BE2C (cell line): Measurements from ENCODE around the gene IFNAR1.

Source experiments
- DNase-seq: peaks from one replicate; pipeline ENCODE4 v3.0.0-alpha.2; 2020
- H3K27me3 ChIP-seq: fragments of 250-450 bp; sonication (Bioruptor Pico); 2 replicates; pipeline ENCODE4 v1.5.1; 2020; ENCODE audit warnings: mild to moderate bottlenecking
- H3K36me3 ChIP-seq: fragments of 250-450 bp; sonication (Bioruptor Pico); 2 replicates; pipeline ENCODE4 v1.5.1; 2020; ENCODE audit warnings: mild to moderate bottlenecking
- H3K4me1 ChIP-seq: fragments of 250-450 bp; sonication (Bioruptor Pico); 2 replicates; pipeline ENCODE4 v1.5.1; 2020
- H3K4me3 ChIP-seq: 2 replicates; pipeline ENCODE4 v1.5.1; 2011; ENCODE audit warnings: low read depth, low read length
- H3K9me3 ChIP-seq: fragments of 250-450 bp; sonication (Bioruptor Pico); 2 replicates; pipeline ENCODE4 v1.5.1; 2020
- CTCF ChIP-seq: IDR thresholded peaks from 2 replicates; pipeline ENCODE4 v1.5.1; 2012; ENCODE audit warnings: mild to moderate bottlenecking, low read depth, low read length

Gene IFNAR1

GRCh38 chr21:33387294-33387693 is 62.5 kb downstream of the IFNAR1 start:
- H3K4me1 ChIP-seq = no peaks in the 10 kb centered on the region
- H3K4me3 ChIP-seq = no peak overlapping the region
- no peak for DNase-seq
- no peaks in the 10 kb centered on the region for H3K36me3 ChIP-seq
- no peaks in the 10 kb centered on the region for H3K27me3 ChIP-seq
- no peaks in the 10 kb centered on the region for H3K9me3 ChIP-seq
- no peak for TF ChIP-seq CTCF

GRCh38 chr21:33388188-33388587 is 63.4 kb downstream of the IFNAR1 start:
- TF ChIP-seq CTCF = no peak

GRCh38 chr21:33390479-33390878 is 65.7 kb downstream of the IFNAR1 start:
- Histone ChIP-seq H3K4me1 (no peaks in the 10 kb centered on the region), H3K4me3 (no peak overlapping the region), H3K36me3 (no peaks in the 10 kb centered on the region), H3K27me3 (no peaks in the 10 kb centered on the region), H3K9me3 (no peaks in the 10 kb centered on the region)
- TF ChIP-seq CTCF = no peak
- no peak for DNase-seq

More at GRCh38 chr21:33388188-33388587, 63.4 kb downstream of the IFNAR1 start:
- no peaks in the 10 kb centered on the region for H3K9me3 ChIP-seq
- H3K4me3 ChIP-seq = no peak overlapping the region
- no peak for DNase-seq
- H3K27me3 ChIP-seq = no peaks in the 10 kb centered on the region
- H3K36me3 ChIP-seq = no peaks in the 10 kb centered on the region
- no peaks in the 10 kb centered on the region for H3K4me1 ChIP-seq

GRCh38 chr21:33391656-33392055 is 66.9 kb downstream of the IFNAR1 start:
- DNase-seq = no peak
- no peaks in the 10 kb centered on the region for H3K27me3 ChIP-seq
- H3K4me1 ChIP-seq = no peaks in the 10 kb centered on the region
- no peaks in the 10 kb centered on the region for H3K36me3 ChIP-seq
- no peaks in the 10 kb centered on the region for H3K9me3 ChIP-seq
- no peak overlapping the region for H3K4me3 ChIP-seq
- no peak for TF ChIP-seq CTCF

GRCh38 chr21:33392284-33392985 is 67.7 kb downstream of the IFNAR1 start:
- H3K4me3 ChIP-seq = no peak overlapping the region
- H3K36me3 ChIP-seq = no peaks in the 10 kb centered on the region
- no peaks in the 10 kb centered on the region for H3K4me1 ChIP-seq
- no peak for TF ChIP-seq CTCF
- no peaks in the 10 kb centered on the region for H3K9me3 ChIP-seq
- DNase-seq = no peak
- H3K27me3 ChIP-seq = no peaks in the 10 kb centered on the region

GRCh38 chr21:33393348-33393747 is 68.6 kb downstream of the IFNAR1 start:
- no peak overlapping the region for H3K4me3 ChIP-seq
- H3K36me3 ChIP-seq = no peaks in the 10 kb centered on the region
- no peaks in the 10 kb centered on the region for H3K4me1 ChIP-seq
- TF ChIP-seq CTCF = no peak
- H3K27me3 ChIP-seq = no peaks in the 10 kb centered on the region
- DNase-seq = no peak
- no peaks in the 10 kb centered on the region for H3K9me3 ChIP-seq
